DOHH2 (cell line): ENCODE results near the gene DNAH11.

ENCODE experiments used
- H3F3A ChIP-seq: fragments of 200-600 bp; sonication (generic), shearing (Covaris generic); 2 replicates; pipeline ENCODE4 v1.6.0; 2016; ENCODE audit warnings: antibody characterized with exemption, mild to moderate bottlenecking; ENCODE audit not compliant: control insufficient read depth, insufficient read depth
- H3K27ac ChIP-seq: fragments of 200-600 bp; sonication (generic); 2 replicates; pipeline ENCODE4 v1.5.1; 2014; ENCODE audit warnings: low read depth, mild to moderate bottlenecking, low read length, moderate library complexity
- H3K27me3 ChIP-seq: fragments of 200-600 bp; sonication (generic); 2 replicates; pipeline ENCODE4 v1.6.1; 2014; ENCODE audit warnings: mild to moderate bottlenecking, low read length, mixed read lengths; ENCODE audit not compliant: control insufficient read depth
- H3K36me3 ChIP-seq: fragments of 200-600 bp; sonication (generic); 2 replicates; pipeline ENCODE4 v1.6.1; 2014; ENCODE audit warnings: mild to moderate bottlenecking, low read length, moderate library complexity, mixed read lengths; ENCODE audit not compliant: control insufficient read depth
- H3K4me1 ChIP-seq: fragments of 200-600 bp; sonication (generic); 2 replicates; pipeline ENCODE4 v1.6.1; 2014; ENCODE audit warnings: mild to moderate bottlenecking, low read length, mixed read lengths; ENCODE audit not compliant: control insufficient read depth
- H3K4me2 ChIP-seq: fragments of 200-600 bp; sonication (generic); 2 replicates; pipeline ENCODE4 v1.6.0; 2014; ENCODE audit warnings: mild to moderate bottlenecking, low read length, moderate library complexity
- H3K4me3 ChIP-seq: fragments of 200-600 bp; sonication (generic); 2 replicates; pipeline ENCODE4 v1.5.1; 2014; ENCODE audit warnings: mild to moderate bottlenecking, low read length, mixed read lengths
- H3K79me2 ChIP-seq: fragments of 200-600 bp; sonication (generic); 2 replicates; pipeline ENCODE4 v1.6.1; 2014; ENCODE audit warnings: mild to moderate bottlenecking, low read length, mixed read lengths; ENCODE audit not compliant: control insufficient read depth
- H3K9me2 ChIP-seq: fragments of 200-600 bp; sonication (generic); replicated peaks from 2 replicates; pipeline ENCODE4 v1.6.1; 2014; ENCODE audit warnings: mild to moderate bottlenecking, low read length, mixed read lengths; ENCODE audit not compliant: control insufficient read depth
- H3K9me3 ChIP-seq: fragments of 200-600 bp; sonication (generic); 2 replicates; pipeline ENCODE4 v1.6.1; 2014; ENCODE audit warnings: antibody characterized with exemption, low read length, mixed read lengths; ENCODE audit not compliant: control insufficient read depth, insufficient read depth
- H4K20me1 ChIP-seq: fragments of 200-600 bp; sonication (generic); 2 replicates; pipeline ENCODE4 v1.6.0; 2014; ENCODE audit warnings: low read depth, mild to moderate bottlenecking, antibody characterized with exemption, low read length, moderate library complexity; ENCODE audit not compliant: control insufficient read depth, insufficient read depth
- CTCF ChIP-seq: fragments of 200-600 bp; sonication (generic); IDR thresholded peaks from one replicate; pipeline ENCODE4 v1.5.1; 2014; ENCODE audit warnings: antibody characterized with exemption, mild to moderate bottlenecking, low read depth, low read length; ENCODE audit not compliant: poor library complexity, severe bottlenecking
- EZH2phosphoT487 ChIP-seq: fragments of 200-600 bp; sonication (generic); IDR thresholded peaks from 2 replicates; pipeline ENCODE4 v1.6.1; 2017; ENCODE audit warnings: borderline replicate concordance, mild to moderate bottlenecking, antibody characterized with exemption, low read length, moderate library complexity, mixed read lengths

Gene DNAH11

DNA sequence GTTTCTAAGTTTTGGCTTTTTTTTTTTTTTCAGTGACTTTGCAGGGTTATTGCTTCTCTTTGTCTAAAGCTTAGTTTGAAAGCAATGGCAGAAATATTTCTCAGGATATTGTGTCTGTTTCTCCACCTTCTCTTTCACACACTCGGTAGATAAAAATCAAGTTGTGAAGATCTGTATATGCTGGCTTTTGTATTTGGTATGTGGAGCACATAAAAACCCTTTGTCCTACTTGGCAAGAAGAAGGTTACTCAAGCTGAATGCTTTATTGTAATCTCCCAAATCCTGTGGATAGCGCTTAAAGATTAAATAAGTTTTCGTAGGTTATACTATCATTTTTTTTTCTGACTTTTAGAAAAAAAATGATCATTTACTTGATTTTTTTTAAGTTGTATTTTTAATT lies 230.5 kb downstream of the DNAH11 start:
- Histone ChIP-seq H3K27me3 (peaks cover 22% of the 10 kb centered on the region; the same call in 1 of the 2 replicates), H3K27ac (no peak overlapping the region), H3K4me1 (no peaks in the 10 kb centered on the region), H3F3A (no peaks in the 10 kb centered on the region), H3K4me2 (no peak overlapping the region), H4K20me1 (no peaks in the 10 kb centered on the region), H3K36me3 (no peaks in the 10 kb centered on the region), H3K9me3 (no peaks in the 10 kb centered on the region), H3K79me2 (no peaks in the 10 kb centered on the region), H3K4me3 (no peak overlapping the region), H3K9me2 (no peaks in the 10 kb centered on the region)
- TF ChIP-seq EZH2phosphoT487 (no peak), CTCF (no peak)

DNA sequence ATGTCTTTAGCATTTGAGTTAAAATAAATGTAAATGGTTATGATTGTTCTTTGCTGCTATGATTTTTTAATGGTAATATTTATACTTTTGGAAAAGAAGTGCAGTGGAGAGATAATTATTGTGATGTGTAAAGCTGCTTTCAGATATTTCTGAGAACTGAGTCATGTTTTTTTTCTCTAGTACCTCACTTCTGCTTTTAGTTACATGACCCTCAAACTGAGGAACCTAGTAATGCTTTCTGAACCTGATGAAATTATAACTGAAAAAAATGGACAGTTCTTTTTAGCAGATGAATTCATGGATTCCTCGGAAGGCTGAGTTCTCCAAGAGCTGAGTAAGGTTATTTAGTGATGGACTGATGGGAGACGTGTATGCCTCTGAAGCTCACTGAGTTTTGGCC lies 235.1 kb downstream of the DNAH11 start:
- H3K79me2 ChIP-seq, result no peaks in the 10 kb centered on the region
- H3K9me2 ChIP-seq, result no peaks in the 10 kb centered on the region
- H3K27me3 ChIP-seq, result peaks cover 28% of the 10 kb centered on the region; the same call in 1 of the 2 replicates
- no peaks in the 10 kb centered on the region for H3K4me1 ChIP-seq
- no peaks in the 10 kb centered on the region for H3F3A ChIP-seq
- no peaks in the 10 kb centered on the region for H3K36me3 ChIP-seq
- H3K4me3 ChIP-seq, result no peak overlapping the region
- no peaks in the 10 kb centered on the region for H3K9me3 ChIP-seq
- H4K20me1 ChIP-seq, result no peaks in the 10 kb centered on the region
- no peak overlapping the region for H3K27ac ChIP-seq
- no peak overlapping the region for H3K4me2 ChIP-seq
- TF ChIP-seq EZH2phosphoT487, result no peak

DNA sequence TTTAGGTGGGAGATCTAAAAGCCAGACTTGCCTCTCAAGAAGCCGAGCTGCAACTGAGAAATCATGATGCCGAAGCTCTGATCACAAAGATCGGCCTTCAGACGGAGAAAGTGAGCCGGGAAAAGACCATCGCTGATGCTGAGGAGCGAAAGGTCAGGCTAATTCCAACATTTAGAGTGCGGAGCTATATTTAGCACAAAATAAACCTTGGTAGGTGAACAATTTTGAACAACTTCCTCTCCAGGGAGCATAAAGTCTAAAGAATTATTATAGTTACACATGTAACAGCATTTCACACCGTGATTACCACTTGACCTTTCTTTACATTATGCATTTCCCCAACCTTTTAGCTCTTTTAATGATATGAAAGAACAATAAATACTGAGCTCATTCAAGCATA lies 236.1 kb downstream of the DNAH11 start:
- Histone ChIP-seq H3K4me3 (no peak overlapping the region), H3F3A (no peaks in the 10 kb centered on the region), H3K27ac (no peak overlapping the region), H3K36me3 (no peaks in the 10 kb centered on the region), H3K4me2 (no peak overlapping the region), H4K20me1 (no peaks in the 10 kb centered on the region), H3K9me2 (no peaks in the 10 kb centered on the region), H3K9me3 (no peaks in the 10 kb centered on the region), H3K27me3 (peaks cover 27% of the 10 kb centered on the region; the same call in 1 of the 2 replicates), H3K4me1 (no peaks in the 10 kb centered on the region), H3K79me2 (no peaks in the 10 kb centered on the region)
- TF ChIP-seq EZH2phosphoT487 (no peak), CTCF (no peak)

- no peaks in the 10 kb centered on the region for H3K4me1 ChIP-seq
- no peak overlapping the region for H3K4me3 ChIP-seq
- H3K27ac ChIP-seq, result no peak overlapping the region
- no peaks in the 10 kb centered on the region for H3K9me3 ChIP-seq
- no peaks in the 10 kb centered on the region for H3K9me2 ChIP-seq
- no peaks in the 10 kb centered on the region for H3F3A ChIP-seq
- TF ChIP-seq CTCF (no peak), EZH2phosphoT487 (no peak)
- no peaks in the 10 kb centered on the region for H4K20me1 ChIP-seq
- H3K4me2 ChIP-seq, result no peak overlapping the region
- H3K27me3 ChIP-seq, result peaks cover 21% of the 10 kb centered on the region
- no peaks in the 10 kb centered on the region for H3K79me2 ChIP-seq
- no peaks in the 10 kb centered on the region for H3K36me3 ChIP-seq
These were observed 240.2 kb downstream of the DNAH11 start for GRCh38 chr7:21782996-21783395.
